Gastroesophageal sphincter (tissue), 4 donors: Measurements from ENCODE around the gene INPP5E. TPM values are rescaled to one million over a fixed set of nuclear protein-coding genes. Genes with fewer than 3 reads are reported as not detected.

ENCODE experiments used
- ATAC-seq: fragments of 150-250 bp; one replicate; pipeline ENCODE4 v1.9.1; 2016; ENCODE audit warnings: mild to moderate bottlenecking, moderate library complexity
- H3K27ac ChIP-seq, 4 donors: fragments of 200-600 bp; sonication (generic) in 3 of 4; 1 replicate in 3 of 4; 2 replicates in 1 of 4; pipeline ENCODE4 v1.5.1; 2016 to 2019
- H3K27me3 ChIP-seq: fragments of 200-600 bp; sonication (generic); one replicate; pipeline ENCODE4 v1.5.1; 2019
- H3K36me3 ChIP-seq, 2 donors: fragments of 200-600 bp; sonication (generic); one replicate each; pipeline ENCODE4 v1.5.1; 2019; ENCODE audit warnings: control low read depth in 1 of 2
- H3K4me1 ChIP-seq, 3 donors: fragments of 200-600 bp; sonication (generic); 1 replicate in 2 of 3; 2 replicates in 1 of 3; pipeline ENCODE4 v1.5.1; 2016 to 2019; ENCODE audit warnings: control low read depth in 2 of 3
- H3K4me3 ChIP-seq, 2 donors: fragments of 200-600 bp; sonication (generic); one replicate each; pipeline ENCODE4 v1.5.1; 2019; ENCODE audit warnings: mild to moderate bottlenecking in 1 of 2, moderate library complexity in 1 of 2
- H3K9me3 ChIP-seq, 3 donors: fragments of 200-600 bp; sonication (generic); one replicate each; pipeline ENCODE4 v1.5.1; 2017 to 2019; ENCODE audit warnings: control low read depth in 2 of 3
- EP300 ChIP-seq: sonication (generic); formaldehyde crosslinking; IDR thresholded peaks from one replicate; pipeline ENCODE4 v1.6.1; 2017; ENCODE audit warnings: antibody characterized with exemption, mild to moderate bottlenecking
- POLR2A ChIP-seq, 2 donors: fragments of 450-650 bp; IDR thresholded peaks; one replicate each; pipeline ENCODE4 v1.6.1; 2017; ENCODE audit warnings: antibody characterized with exemption in 2 of 2, mild to moderate bottlenecking in 2 of 2, moderate library complexity in 1 of 2
- POLR2AphosphoS5 ChIP-seq: sonication (generic); formaldehyde crosslinking; IDR thresholded peaks from one replicate; pipeline ENCODE4 v1.6.1; 2017; ENCODE audit warnings: antibody characterized with exemption
- WGBS, 2 donors: methylation state at CpG; one replicate each; pipeline ENCODE4 v1.1.5; 2018; ENCODE audit warnings: low coverage in 1 of 2; 5-methylcytosine and 5-hydroxymethylcytosine counted together
- total RNA-seq, 4 donors: library from RNA; depleted of rRNA; stranded (reverse); fragments of >200 nt; gene quantifications; one replicate each; pipeline ENCODE4 v1.1.0, GENCODE V29; 2016
- TF ChIP-seq, protein P1 (sequence below), 4 experiments: fragments of 200-600 bp in 2 of 4; fragments of 450-650 bp in 2 of 4; sonication (generic) in 1 of 4; IDR thresholded peaks; one replicate each; pipeline ENCODE4 v1.5.1; 2017 to 2019; ENCODE audit warnings: antibody characterized with exemption in 4 of 4, mild to moderate bottlenecking in 2 of 4, moderate library complexity in 2 of 4

Gene INPP5E
- total RNA-seq, 4 donors from 2014 or later = 7.2 to 13.1 (median 10.0) TPM

DNA sequence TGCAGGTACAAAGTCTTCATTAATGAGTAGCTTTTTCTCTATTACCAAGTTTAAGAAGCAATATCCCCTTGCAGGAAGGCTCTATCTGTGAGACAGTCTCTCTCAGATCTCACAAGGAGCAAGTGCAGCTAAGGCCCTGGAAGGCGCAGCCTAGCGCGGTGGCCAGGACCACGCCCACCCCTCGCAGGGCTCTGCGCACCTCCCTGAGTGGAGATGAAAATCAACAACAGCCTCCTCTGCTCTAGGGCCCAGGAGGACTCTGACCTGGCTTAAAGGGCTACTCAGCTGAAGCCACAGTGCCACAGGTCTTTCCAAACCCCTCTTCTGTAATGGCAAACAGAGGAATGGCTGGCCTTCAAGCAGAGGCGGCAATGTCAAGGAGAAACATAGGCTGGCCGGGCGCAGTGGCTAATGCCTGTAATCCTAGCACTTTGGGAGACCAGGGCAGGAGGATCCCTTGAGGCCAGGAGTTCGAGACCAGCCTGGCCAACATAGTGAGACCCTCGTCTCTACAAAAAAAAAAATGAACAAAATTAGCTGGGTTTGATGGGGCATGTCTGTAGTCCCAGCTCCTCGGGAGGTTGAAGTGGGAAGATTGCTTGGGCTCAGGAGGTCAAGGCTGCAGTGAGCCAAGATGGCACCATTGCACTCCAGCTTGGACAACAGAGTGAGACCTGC is 31.3 kb upstream of the INPP5E start:
- ATAC-seq = no peak

DNA sequence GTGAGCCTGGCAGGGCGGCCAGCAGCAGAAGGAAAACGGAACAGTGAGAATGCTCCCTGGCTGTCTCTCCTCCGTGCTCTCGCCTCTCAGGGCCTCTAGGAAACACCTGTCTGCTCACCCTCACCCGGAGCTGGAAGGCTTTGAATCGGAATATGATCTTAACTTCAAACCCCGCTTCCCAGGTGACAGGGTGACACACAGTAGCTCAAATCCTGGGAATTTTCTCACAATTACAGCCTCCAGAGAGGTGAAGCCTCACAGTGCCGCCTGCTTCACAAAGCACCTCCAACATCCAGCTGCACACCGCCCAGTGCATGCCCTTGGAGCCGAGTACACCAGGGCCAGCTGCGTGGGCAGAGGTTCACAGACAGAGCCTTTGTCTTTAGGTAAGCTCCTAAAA is 30.7 kb upstream of the INPP5E start:
- no peak overlapping the region for H3K4me3 ChIP-seq
- H3K27me3 ChIP-seq = no peaks in the 10 kb centered on the region
- peaks cover 0 to 100% of the 10 kb centered on the region in 2 donors for H3K36me3 ChIP-seq
- no peak for ATAC-seq
- H3K4me1 ChIP-seq = no peaks in the 10 kb centered on the region
- H3K27ac ChIP-seq = no peak overlapping the region
- TF ChIP-seq POLR2A (IDR thresholded peaks at IDR 0.05) = no peak
- TF ChIP-seq, protein P1, sequence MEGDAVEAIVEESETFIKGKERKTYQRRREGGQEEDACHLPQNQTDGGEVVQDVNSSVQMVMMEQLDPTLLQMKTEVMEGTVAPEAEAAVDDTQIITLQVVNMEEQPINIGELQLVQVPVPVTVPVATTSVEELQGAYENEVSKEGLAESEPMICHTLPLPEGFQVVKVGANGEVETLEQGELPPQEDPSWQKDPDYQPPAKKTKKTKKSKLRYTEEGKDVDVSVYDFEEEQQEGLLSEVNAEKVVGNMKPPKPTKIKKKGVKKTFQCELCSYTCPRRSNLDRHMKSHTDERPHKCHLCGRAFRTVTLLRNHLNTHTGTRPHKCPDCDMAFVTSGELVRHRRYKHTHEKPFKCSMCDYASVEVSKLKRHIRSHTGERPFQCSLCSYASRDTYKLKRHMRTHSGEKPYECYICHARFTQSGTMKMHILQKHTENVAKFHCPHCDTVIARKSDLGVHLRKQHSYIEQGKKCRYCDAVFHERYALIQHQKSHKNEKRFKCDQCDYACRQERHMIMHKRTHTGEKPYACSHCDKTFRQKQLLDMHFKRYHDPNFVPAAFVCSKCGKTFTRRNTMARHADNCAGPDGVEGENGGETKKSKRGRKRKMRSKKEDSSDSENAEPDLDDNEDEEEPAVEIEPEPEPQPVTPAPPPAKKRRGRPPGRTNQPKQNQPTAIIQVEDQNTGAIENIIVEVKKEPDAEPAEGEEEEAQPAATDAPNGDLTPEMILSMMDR (IDR thresholded peaks at IDR 0.05) = no peak
- no peak for TF ChIP-seq POLR2AphosphoS5
- no peak for TF ChIP-seq EP300
- 67% methylated on average over 1 of the region's 11 CpGs; no CpG with 5 or more reads in 1 of the 2 donors for WGBS, 2 donors
- no peaks in the 10 kb centered on the region for H3K9me3 ChIP-seq

More for the DNA sequence above, 31.3 kb upstream of the INPP5E start:
- H3K9me3 ChIP-seq = no peaks in the 10 kb centered on the region
- peaks cover 0 to 100% of the 10 kb centered on the region in 2 donors for H3K36me3 ChIP-seq
- no peaks in the 10 kb centered on the region for H3K4me1 ChIP-seq
- H3K27me3 ChIP-seq = no peaks in the 10 kb centered on the region
- 84 to 96% methylated on average over 5 of the region's 12 CpGs for WGBS, 2 donors
- no peak overlapping the region for H3K27ac ChIP-seq
- TF ChIP-seq, protein P1 (IDR thresholded peaks at IDR 0.05) = no peak
- TF ChIP-seq EP300 (no peak), POLR2A (IDR thresholded peaks at IDR 0.05) (no peak), POLR2AphosphoS5 (no peak)
- H3K4me3 ChIP-seq = no peak overlapping the region

DNA sequence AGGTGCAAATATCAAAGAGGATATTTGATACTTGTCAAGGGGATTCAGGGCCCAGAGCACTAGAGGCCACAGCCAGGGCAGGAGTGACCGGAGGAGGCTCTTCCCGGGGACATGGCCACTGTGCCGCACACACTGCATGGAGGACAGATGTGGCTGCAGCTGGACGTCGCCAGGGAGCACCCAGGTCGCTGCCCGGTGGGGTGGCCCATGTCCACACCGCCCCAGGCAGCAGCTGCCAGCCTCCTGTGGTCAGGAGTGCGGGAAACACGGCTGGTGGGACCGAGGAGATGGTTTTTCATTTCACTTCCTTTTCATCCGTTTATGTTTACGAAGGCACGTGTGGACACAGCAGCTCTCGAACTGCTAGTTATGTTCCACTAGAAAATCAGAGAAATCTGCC is 28.1 kb upstream of the INPP5E start:
- 74 to 80% methylated on average over 7 of the region's 15 CpGs for WGBS, 2 donors
- peaks cover 0 to 100% of the 10 kb centered on the region in 2 donors for H3K36me3 ChIP-seq
- no peak overlapping the region for H3K27ac ChIP-seq
- no peaks in the 10 kb centered on the region for H3K27me3 ChIP-seq
- H3K9me3 ChIP-seq = no peaks in the 10 kb centered on the region
- ATAC-seq = no peak
- TF ChIP-seq, protein P1 (IDR thresholded peaks at IDR 0.05) = no peak
- TF ChIP-seq POLR2A (IDR thresholded peaks at IDR 0.05) (no peak), POLR2AphosphoS5 (no peak), EP300 (no peak)
- H3K4me3 ChIP-seq = no peak overlapping the region
- no peaks in the 10 kb centered on the region for H3K4me1 ChIP-seq

DNA sequence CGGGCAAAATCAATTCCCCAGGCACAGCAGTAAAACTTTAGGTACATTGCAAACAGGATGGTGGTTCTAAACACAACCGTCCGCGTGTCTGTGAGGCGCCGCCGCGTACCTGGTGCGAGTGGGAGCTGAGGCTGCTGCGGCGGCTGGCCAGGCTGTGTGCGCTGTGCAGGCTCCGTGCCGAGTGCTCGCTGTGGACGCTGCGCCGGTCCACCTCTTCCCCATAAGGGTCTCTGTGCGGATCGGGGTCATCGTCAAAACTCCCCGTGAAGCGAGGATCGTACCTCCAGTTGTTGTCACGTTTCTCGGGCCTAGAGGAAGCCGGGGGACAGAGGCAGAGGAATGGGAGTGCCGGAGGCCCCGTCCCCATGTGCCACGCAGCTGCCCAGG is 26.5 kb upstream of the INPP5E start:
- Histone ChIP-seq H3K27ac (no peak overlapping the region), H3K9me3 (no peaks in the 10 kb centered on the region), H3K4me3 (no peak overlapping the region), H3K4me1 (no peaks in the 10 kb centered on the region), H3K36me3 (peaks cover 0 to 100% of the 10 kb centered on the region in 2 donors), H3K27me3 (no peaks in the 10 kb centered on the region)
- ATAC-seq = no peak
- TF ChIP-seq POLR2AphosphoS5 (no peak), POLR2A (IDR thresholded peaks at IDR 0.05) (no peak), EP300 (no peak)
- TF ChIP-seq, protein P1 (IDR thresholded peaks at IDR 0.05) = no peak
- WGBS, 2 donors = no CpG with 5 or more reads among the region's 30 CpGs

DNA sequence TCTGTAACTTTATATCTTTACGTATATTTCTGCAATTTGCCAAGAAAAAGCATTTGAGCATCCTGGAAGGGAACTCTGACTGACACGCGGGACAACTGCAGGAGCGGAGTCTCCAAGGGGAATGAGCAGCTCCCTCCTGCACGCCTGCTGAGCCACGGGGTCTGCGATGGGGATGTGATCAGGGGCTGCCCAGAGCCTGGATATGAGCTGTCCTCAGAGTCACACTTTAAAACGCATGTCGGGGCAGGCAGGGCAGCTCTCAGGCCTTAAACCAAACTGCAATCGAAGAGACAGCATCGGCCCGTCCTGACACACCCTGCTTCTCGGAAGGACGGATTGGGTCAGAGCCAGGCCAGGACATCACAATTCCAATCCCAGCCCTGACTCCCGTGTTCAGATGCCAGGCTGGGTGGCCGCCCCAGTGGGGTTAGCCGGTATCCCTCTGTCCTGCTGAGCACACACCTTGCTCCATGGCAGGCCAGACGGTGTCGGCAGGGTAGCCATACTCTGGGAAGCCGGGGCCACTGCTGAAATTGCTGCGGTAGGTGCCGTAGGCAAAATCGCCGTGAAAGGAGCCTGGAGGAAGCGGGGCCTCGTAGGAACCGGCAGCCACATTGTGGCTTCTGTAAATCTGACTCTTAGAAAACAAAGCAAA is 26.0 kb upstream of the INPP5E start:
- H3K36me3 ChIP-seq = peaks cover 0 to 100% of the 10 kb centered on the region in 2 donors
- H3K27me3 ChIP-seq = no peaks in the 10 kb centered on the region
- H3K4me1 ChIP-seq = no peaks in the 10 kb centered on the region
- TF ChIP-seq POLR2AphosphoS5 = no peak
- TF ChIP-seq EP300 = no peak
- TF ChIP-seq, protein P1 (IDR thresholded peaks at IDR 0.05) = no peak
- TF ChIP-seq POLR2A (IDR thresholded peaks at IDR 0.05) = no peak
- WGBS, 2 donors = 87 to 92% methylated on average over 7 to 8 of the region's 27 CpGs
- H3K9me3 ChIP-seq = no peaks in the 10 kb centered on the region
- H3K4me3 ChIP-seq = no peak overlapping the region
- no peak overlapping the region for H3K27ac ChIP-seq
- ATAC-seq = no peak
